Memory B cell (primary cell): ENCODE measurements around the gene NLRC3.
A peak's percentile ranks its signal among the peaks of the same experiment; 100 is the strongest.

Experiments
- ATAC-seq: fragments of 150-1000 bp; cut with Tn5 transposase; 2 replicates; pipeline ENCODE4 v1.10.0; 2021; ENCODE audit warnings: low read depth, mild to moderate bottlenecking, moderate library complexity
- DNase-seq, 2 donors: peaks; one replicate each; pipeline ENCODE4 v3.0.0; 2022; ENCODE audit warnings: low spot score in 2 of 2
- H3K27ac Mint-ChIP-seq: one replicate; pipeline ENCODE4 v1.8.0; 2022; ENCODE audit warnings: mild to moderate bottlenecking, moderate library complexity, mixed read lengths
- H3K27me3 Mint-ChIP-seq: one replicate; pipeline ENCODE4 v1.8.0; 2022; ENCODE audit warnings: mixed read lengths
- H3K36me3 Mint-ChIP-seq: one replicate; pipeline ENCODE4 v1.8.0; 2022; ENCODE audit warnings: mild to moderate bottlenecking, mixed read lengths
- H3K4me1 Mint-ChIP-seq: one replicate; pipeline ENCODE4 v1.8.0; 2022; ENCODE audit warnings: mixed read lengths
- H3K4me3 Mint-ChIP-seq: one replicate; pipeline ENCODE4 v1.8.0; 2022; ENCODE audit warnings: mild to moderate bottlenecking, moderate library complexity, mixed read lengths
- H3K9me3 Mint-ChIP-seq: one replicate; pipeline ENCODE4 v1.8.0; 2022; ENCODE audit warnings: mixed read lengths

NLRC3 gene

GRCh38 chr16:3580251-3580651 lies 3.0 kb upstream of the NLRC3 start:
- Mint-ChIP-seq H3K4me3 (peak overlapping the region; percentile 1), H3K36me3 (peaks cover 5% of the 10 kb centered on the region), H3K4me1 (peaks cover 36% of the 10 kb centered on the region), H3K27me3 (no peaks in the 10 kb centered on the region), H3K27ac (peak overlapping the region; percentile 87), H3K9me3 (no peaks in the 10 kb centered on the region)
- DNase-seq, result no peak
- ATAC-seq, result no peak

GRCh38 chr16:3579776-3580175 lies 2.6 kb upstream of the NLRC3 start:
- H3K9me3 Mint-ChIP-seq, result no peaks in the 10 kb centered on the region
- H3K27me3 Mint-ChIP-seq, result no peaks in the 10 kb centered on the region
- H3K4me1 Mint-ChIP-seq, result peaks cover 36% of the 10 kb centered on the region
- DNase-seq, result no peak
- peak overlapping the region; percentile 87 for H3K27ac Mint-ChIP-seq
- H3K4me3 Mint-ChIP-seq, result peak overlapping the region; percentile 8
- peaks cover 5% of the 10 kb centered on the region for H3K36me3 Mint-ChIP-seq
- ATAC-seq, result no peak

- Mint-ChIP-seq H3K36me3 (peaks cover 5% of the 10 kb centered on the region), H3K4me3 (peak overlapping the region; percentile 98), H3K27me3 (no peaks in the 10 kb centered on the region), H3K9me3 (no peaks in the 10 kb centered on the region), H3K4me1 (peaks cover 39% of the 10 kb centered on the region), H3K27ac (peak overlapping the region; percentile 87)
- DNase-seq (no peak), ATAC-seq (peak; percentile 58)
Measured at GRCh38 chr16:3578610-3579551, 1.7 kb upstream of the NLRC3 start.

- Mint-ChIP-seq H3K9me3 (no peaks in the 10 kb centered on the region), H3K27me3 (no peaks in the 10 kb centered on the region), H3K27ac (peak overlapping the region; percentile 87), H3K4me1 (peaks cover 42% of the 10 kb centered on the region), H3K36me3 (peaks cover 4% of the 10 kb centered on the region), H3K4me3 (peak overlapping the region; percentile 98)
- DNase-seq, result no peak
- peak; percentile 51 for ATAC-seq
Measured at GRCh38 chr16:3578121-3578520, 918 bp upstream of the NLRC3 start.

- DNase-seq (no peak), ATAC-seq (peak; percentile 31)
- H3K27ac Mint-ChIP-seq, result peak overlapping the region; percentile 96
- no peaks in the 10 kb centered on the region for H3K9me3 Mint-ChIP-seq
- no peaks in the 10 kb centered on the region for H3K27me3 Mint-ChIP-seq
- H3K4me1 Mint-ChIP-seq, result peaks cover 42% of the 10 kb centered on the region
- H3K4me3 Mint-ChIP-seq, result peak overlapping the region; percentile 98
- H3K36me3 Mint-ChIP-seq, result peaks cover 9% of the 10 kb centered on the region
Measured at GRCh38 chr16:3576211-3576610, 992 bp downstream of the NLRC3 start.

- Mint-ChIP-seq H3K4me1 (peaks cover 39% of the 10 kb centered on the region), H3K27ac (peak overlapping the region; percentile 96), H3K4me3 (peak overlapping the region; percentile 98), H3K9me3 (peaks cover 1% of the 10 kb centered on the region), H3K27me3 (no peaks in the 10 kb centered on the region), H3K36me3 (peaks cover 13% of the 10 kb centered on the region)
- ATAC-seq (no peak), DNase-seq (no peak)
Measured at GRCh38 chr16:3575491-3575890, 1.7 kb downstream of the NLRC3 start.

GRCh38 chr16:3574195-3574594 lies 3.0 kb downstream of the NLRC3 start:
- no peak for ATAC-seq
- Mint-ChIP-seq H3K27me3 (no peaks in the 10 kb centered on the region), H3K27ac (peak overlapping the region; percentile 55), H3K9me3 (peaks cover 5% of the 10 kb centered on the region), H3K4me1 (peaks cover 27% of the 10 kb centered on the region), H3K4me3 (no peak overlapping the region), H3K36me3 (peaks cover 16% of the 10 kb centered on the region)
- DNase-seq, result no peak

- DNase-seq (no peak), ATAC-seq (no peak)
- peaks cover 16% of the 10 kb centered on the region for H3K36me3 Mint-ChIP-seq
- no peaks in the 10 kb centered on the region for H3K27me3 Mint-ChIP-seq
- peaks cover 5% of the 10 kb centered on the region for H3K9me3 Mint-ChIP-seq
- H3K27ac Mint-ChIP-seq, result no peak overlapping the region
- peaks cover 23% of the 10 kb centered on the region for H3K4me1 Mint-ChIP-seq
- no peak overlapping the region for H3K4me3 Mint-ChIP-seq
Measured at GRCh38 chr16:3573146-3573815, 3.9 kb downstream of the NLRC3 start.

GRCh38 chr16:3570420-3571062 lies 6.7 kb downstream of the NLRC3 start:
- peaks cover 5% of the 10 kb centered on the region for H3K9me3 Mint-ChIP-seq
- DNase-seq (no peak), ATAC-seq (no peak)
- H3K27ac Mint-ChIP-seq, result no peak overlapping the region
- no peaks in the 10 kb centered on the region for H3K27me3 Mint-ChIP-seq
- no peak overlapping the region for H3K4me3 Mint-ChIP-seq
- peaks cover 7% of the 10 kb centered on the region for H3K4me1 Mint-ChIP-seq
- peaks cover 15% of the 10 kb centered on the region for H3K36me3 Mint-ChIP-seq

GRCh38 chr16:3569851-3570250 lies 7.4 kb downstream of the NLRC3 start:
- Mint-ChIP-seq H3K4me1 (peaks cover 6% of the 10 kb centered on the region), H3K36me3 (peaks cover 20% of the 10 kb centered on the region), H3K9me3 (peaks cover 5% of the 10 kb centered on the region), H3K27ac (no peak overlapping the region), H3K4me3 (no peak overlapping the region), H3K27me3 (no peaks in the 10 kb centered on the region)
- ATAC-seq (no peak), DNase-seq (no peak)

- no peaks in the 10 kb centered on the region for H3K4me1 Mint-ChIP-seq
- no peak overlapping the region for H3K27ac Mint-ChIP-seq
- DNase-seq (no peak), ATAC-seq (no peak)
- H3K27me3 Mint-ChIP-seq, result no peaks in the 10 kb centered on the region
- no peak overlapping the region for H3K4me3 Mint-ChIP-seq
- peaks cover 5% of the 10 kb centered on the region for H3K9me3 Mint-ChIP-seq
- H3K36me3 Mint-ChIP-seq, result peaks cover 24% of the 10 kb centered on the region
Measured at GRCh38 chr16:3566990-3567389, 10.2 kb downstream of the NLRC3 start.

GRCh38 chr16:3564889-3565141 lies 12.4 kb downstream of the NLRC3 start:
- ATAC-seq, result no peak
- H3K4me1 Mint-ChIP-seq, result no peaks in the 10 kb centered on the region

GRCh38 chr16:3564130-3564888 lies 12.9 kb downstream of the NLRC3 start:
- H3K36me3 Mint-ChIP-seq, result peaks cover 19% of the 10 kb centered on the region

More at GRCh38 chr16:3564889-3565141, 12.4 kb downstream of the NLRC3 start:
- DNase-seq, result no peak
- Mint-ChIP-seq H3K27me3 (no peaks in the 10 kb centered on the region), H3K4me3 (no peak overlapping the region), H3K9me3 (no peaks in the 10 kb centered on the region), H3K36me3 (peaks cover 18% of the 10 kb centered on the region), H3K27ac (no peak overlapping the region)

More at GRCh38 chr16:3564130-3564888, 12.9 kb downstream of the NLRC3 start:
- ATAC-seq (no peak), DNase-seq (no peak)
- H3K4me3 Mint-ChIP-seq, result no peak overlapping the region
- no peaks in the 10 kb centered on the region for H3K9me3 Mint-ChIP-seq
- H3K4me1 Mint-ChIP-seq, result no peaks in the 10 kb centered on the region
- H3K27ac Mint-ChIP-seq, result no peak overlapping the region
- no peaks in the 10 kb centered on the region for H3K27me3 Mint-ChIP-seq
